GM19238 (cell line): Measurements from ENCODE around the gene LRRC37B.
A peak's percentile ranks its signal among the peaks of the same experiment; 100 is the strongest.
"Not testable (repeated sequence)": the region's sequence is repeated elsewhere in the genome, so short reads cannot be mapped to it uniquely, and the experiment has no call there.

Source experiments
- DNase-seq: peaks from one replicate; pipeline ENCODE4 v3.0.0; 2011; ENCODE audit warnings: low spot score; ENCODE audit not compliant: insufficient read length

LRRC37B gene

GRCh38 chr17:32006957-32007462 lies at the start of gene LRRC37B:
LRRC37B (plus strand) TSS chr17:32007383; CDS start chr17:32021393, 14,010 bp downstream.
- peak; percentile 79 for DNase-seq

DNA sequence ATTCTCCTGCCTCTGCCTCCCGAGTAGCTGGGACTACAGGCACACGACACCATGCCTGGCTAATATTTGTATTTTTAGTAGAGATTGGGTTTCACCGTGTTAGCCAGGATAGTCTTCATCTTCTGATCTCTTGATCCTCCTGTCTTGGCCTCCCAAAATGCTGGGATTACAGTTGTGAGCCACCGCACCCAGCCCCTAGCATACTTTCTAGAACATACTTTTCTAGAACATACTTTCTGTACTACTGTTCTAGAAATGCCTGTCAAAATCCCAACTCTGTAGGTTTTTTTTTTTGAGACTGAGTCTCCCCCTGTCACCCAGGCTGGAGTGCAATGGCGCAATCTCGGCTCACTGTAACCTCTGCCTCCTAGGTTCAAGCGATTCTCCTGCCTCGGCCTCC lies 43.1 kb upstream of the LRRC37B start:
- DNase-seq, result not testable (repeated sequence)

- DNase-seq, result no peak
Measured at GRCh38 chr17:31967648-31968047, 39.5 kb upstream of the LRRC37B start.

- DNase-seq, result not testable (repeated sequence)
Measured at GRCh38 chr17:31970416-31970815, 36.8 kb upstream of the LRRC37B start.

DNA sequence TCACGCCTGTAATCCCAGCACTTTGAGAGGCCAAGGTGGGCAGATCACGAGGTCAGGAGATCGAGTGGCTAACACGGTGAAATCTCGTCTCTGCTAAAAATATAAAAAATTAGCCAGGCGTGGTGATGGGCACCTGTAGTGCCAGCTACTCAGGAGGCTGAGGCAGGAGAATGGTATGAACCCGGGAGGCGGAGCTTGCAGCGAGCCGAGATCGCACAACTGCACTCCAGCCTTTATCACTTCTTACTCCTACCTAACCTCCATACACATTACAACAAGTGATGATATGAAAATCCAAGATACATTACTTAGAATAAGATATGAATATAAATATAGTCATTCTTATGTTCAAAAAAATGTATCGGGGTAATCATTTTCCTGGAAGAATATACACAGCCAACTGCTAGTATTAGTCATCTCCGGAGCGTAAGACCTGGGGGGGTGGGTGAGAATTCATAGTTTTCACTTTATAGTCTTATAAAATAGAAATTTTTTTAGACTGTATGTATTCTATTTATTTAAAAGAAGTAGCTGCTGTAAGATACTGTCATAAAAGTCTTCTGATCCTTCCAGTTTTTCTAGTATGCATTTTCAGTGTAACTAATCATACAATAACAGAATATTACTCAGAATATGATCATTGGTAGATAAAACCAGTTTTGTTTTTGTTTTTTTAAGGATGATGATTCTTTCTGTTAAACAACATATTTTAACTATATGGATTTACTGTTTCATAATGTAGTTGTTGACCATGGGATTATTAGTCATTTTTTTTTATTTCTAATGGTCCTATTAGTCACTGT lies 32.7 kb upstream of the LRRC37B start:
- not testable (repeated sequence) for DNase-seq

GRCh38 chr17:31975391-31975790 lies 31.8 kb upstream of the LRRC37B start:
- DNase-seq, result not testable (repeated sequence)

GRCh38 chr17:31991821-31992220 lies 15.4 kb upstream of the LRRC37B start:
- DNase-seq, result not testable (repeated sequence)

DNA sequence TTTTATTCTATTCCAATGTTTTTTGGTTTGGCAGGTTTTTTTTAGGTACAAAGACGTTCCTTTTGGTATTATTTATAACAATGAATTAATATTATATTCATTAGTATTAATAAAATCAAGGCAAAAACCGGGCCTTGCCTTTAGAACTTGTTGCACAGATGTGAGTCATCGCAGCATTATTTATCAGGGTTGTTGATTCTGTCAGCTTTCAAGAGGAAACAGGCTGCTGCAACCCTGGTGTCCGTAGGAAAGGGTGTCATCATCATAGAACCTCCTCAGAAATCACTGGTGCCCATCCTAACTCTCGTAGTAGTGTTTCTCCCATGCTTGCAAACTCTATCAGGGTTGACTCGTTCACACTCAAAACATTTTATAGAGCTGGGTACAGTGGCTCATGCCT lies 10.2 kb upstream of the LRRC37B start:
- DNase-seq, result no peak

- DNase-seq, result peak; percentile 20
Measured at GRCh38 chr17:32007463-32008298, 498 bp downstream of the LRRC37B start.

- DNase-seq, result no peak
Measured at GRCh38 chr17:32009262-32009542, 2.0 kb downstream of the LRRC37B start.

- DNase-seq, result no peak
Measured at GRCh38 chr17:32010114-32010513, 2.9 kb downstream of the LRRC37B start.

- DNase-seq, result no peak
Measured at GRCh38 chr17:32015245-32016013, 8.2 kb downstream of the LRRC37B start.

DNA sequence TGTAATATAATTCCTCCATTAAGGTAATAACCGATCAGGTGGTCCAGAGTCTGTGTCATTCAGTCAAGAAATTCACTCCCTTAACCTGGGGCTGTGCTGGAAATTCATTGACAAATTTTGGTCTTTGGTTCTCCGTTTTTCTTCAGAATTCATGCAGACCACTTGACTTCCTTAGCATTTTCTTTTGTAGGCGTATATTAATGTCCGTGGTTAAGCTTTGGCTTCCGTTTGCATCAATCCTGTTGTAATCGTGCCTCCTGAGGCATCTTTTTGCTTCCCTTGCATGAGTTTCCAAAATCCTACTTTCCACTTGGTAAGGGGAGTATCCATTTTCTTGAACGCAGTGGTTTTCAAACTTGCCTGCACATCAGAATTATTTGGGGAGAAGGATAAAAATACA lies 9.0 kb downstream of the LRRC37B start:
- DNase-seq, result no peak

GRCh38 chr17:32019228-32019627 lies 12.0 kb downstream of the LRRC37B start:
- no peak for DNase-seq

GRCh38 chr17:32020943-32021614 lies 13.9 kb downstream of the LRRC37B start:
- DNase-seq, result no peak

DNA sequence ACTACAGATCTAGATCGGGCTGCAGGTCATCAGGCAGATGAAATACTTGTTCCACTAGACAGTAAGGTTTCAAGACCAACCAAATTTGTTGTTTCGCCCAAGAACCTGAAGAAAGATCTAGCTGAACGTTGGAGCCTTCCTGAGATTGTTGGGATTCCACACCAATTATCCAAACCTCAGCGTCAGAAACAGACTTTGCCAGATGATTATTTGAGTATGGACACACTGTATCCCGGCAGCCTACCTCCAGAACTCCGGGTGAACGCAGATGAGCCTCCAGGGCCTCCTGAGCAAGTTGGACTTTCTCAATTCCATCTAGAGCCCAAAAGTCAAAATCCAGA lies 14.4 kb downstream of the LRRC37B start:
- DNase-seq, result no peak

DNA sequence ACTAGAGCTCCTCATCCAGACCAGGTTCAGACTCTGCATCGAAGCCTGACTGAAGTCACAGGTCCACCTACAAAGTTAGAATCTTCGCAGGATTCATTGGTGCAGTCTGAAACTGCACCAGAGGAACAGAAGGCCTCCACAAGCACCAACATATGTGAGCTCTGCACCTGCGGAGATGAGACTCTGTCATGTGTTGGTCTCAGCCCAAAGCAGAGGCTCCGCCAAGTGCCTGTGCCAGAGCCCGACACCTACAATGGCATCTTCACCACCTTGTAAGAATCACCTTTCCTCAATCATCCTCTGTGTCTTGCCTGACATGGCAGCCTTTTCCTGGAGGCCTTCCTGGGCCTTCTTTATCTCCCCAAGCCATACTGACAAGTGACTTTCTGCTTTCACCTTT lies 15.4 kb downstream of the LRRC37B start:
- DNase-seq, result not testable (repeated sequence)

DNA sequence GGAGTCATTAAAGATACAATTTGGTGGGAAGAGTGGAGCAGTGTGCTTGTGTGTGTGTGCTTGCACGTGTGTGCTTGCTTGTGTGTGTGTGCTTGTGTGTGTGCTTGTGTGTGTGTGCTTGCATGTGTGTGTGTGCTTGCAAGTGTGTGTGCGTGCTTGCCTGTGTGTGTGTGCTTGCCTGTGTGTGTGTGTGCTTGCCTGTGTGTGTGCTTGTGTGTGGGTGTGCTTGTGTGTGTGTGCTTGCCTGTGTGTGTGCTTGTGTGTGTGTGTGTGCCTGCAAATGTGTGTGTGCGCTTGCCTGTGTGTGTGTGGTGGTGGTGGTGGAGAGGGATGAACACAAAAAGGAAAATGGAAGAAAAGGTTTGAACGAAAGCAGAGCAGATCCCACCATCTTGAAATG lies 20.1 kb downstream of the LRRC37B start:
- not testable (repeated sequence) for DNase-seq

- no peak for DNase-seq
Measured at GRCh38 chr17:32033223-32033622, 26.0 kb downstream of the LRRC37B start.

GRCh38 chr17:32033812-32034211 lies 26.6 kb downstream of the LRRC37B start:
- DNase-seq, result not testable (repeated sequence)

DNA sequence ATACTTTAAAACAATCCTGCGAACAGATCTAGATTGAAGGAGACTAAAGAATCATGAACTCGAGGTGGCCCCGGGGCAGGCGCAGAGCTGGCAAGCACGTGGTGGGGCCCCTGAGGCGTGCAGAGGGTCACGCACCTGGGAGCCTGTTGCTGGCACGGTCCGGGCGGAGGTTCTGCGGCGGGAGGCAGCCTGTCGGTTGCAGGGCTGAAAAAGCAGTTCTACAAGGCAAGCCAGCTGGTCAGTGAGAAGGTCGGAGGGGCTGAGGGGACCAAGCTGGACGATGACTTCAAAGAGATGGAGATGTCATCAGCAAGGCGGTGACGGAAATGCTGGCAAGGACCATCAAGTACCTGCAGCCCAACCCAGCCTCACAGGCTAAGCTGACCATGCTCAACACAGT lies 33.1 kb downstream of the LRRC37B start:
- not testable (repeated sequence) for DNase-seq
